ENCODE measurements around the gene MDFI. TPM values are rescaled to one million over a fixed set of nuclear protein-coding genes. Genes with fewer than 3 reads are reported as not detected.

MDFI gene
- total and polyA plus RNA-seq, 8 donors: 0.46 to 7.4 (median 2.2) TPM

GRCh38 chr6:41654698-41655151 is 16.5 kb downstream of the MDFI start:
- peak in 1 of 6 donors; percentile 30 for DNase-seq
- Histone ChIP-seq H3K36me3 (no peaks in the 10 kb centered on the region), H3K9me3 (no peaks in the 10 kb centered on the region), H3K27me3 (no peaks in the 10 kb centered on the region), H3K4me3 (no peak overlapping the region), H3K4me1 (no peaks in the 10 kb centered on the region), H3K27ac (no peak overlapping the region)
- ATAC-seq: no peak
- intact Hi-C loops (cut with DNase I): no loop called here
- 80 to 87% methylated on average over 8 of the region's 8 CpGs for WGBS, 2 donors
- no peak for TF ChIP-seq CTCF (IDR thresholded peaks at IDR 0.05)
- FAIRE-seq: no peak

- no peak overlapping the region for H3K27ac ChIP-seq
- FAIRE-seq: no peak
- no peak for TF ChIP-seq CTCF (IDR thresholded peaks at IDR 0.05)
- 80 to 87% methylated on average over 8 of the region's 8 CpGs for WGBS, 2 donors
- no peak for ATAC-seq
- no peaks in the 10 kb centered on the region for H3K36me3 ChIP-seq
- DNase-seq: no peak
- intact Hi-C loops (cut with DNase I): no loop called here
- no peak overlapping the region for H3K4me3 ChIP-seq
- no peaks in the 10 kb centered on the region for H3K27me3 ChIP-seq
- H3K9me3 ChIP-seq: no peaks in the 10 kb centered on the region
- H3K4me1 ChIP-seq: no peaks in the 10 kb centered on the region
These were observed 16.9 kb downstream of the MDFI start for GRCh38 chr6:41655176-41655575.

GRCh38 chr6:41655646-41656001 is 17.4 kb downstream of the MDFI start:
- WGBS, 2 donors: 71 to 79% methylated on average over 12 of the region's 12 CpGs
- intact Hi-C loops (cut with DNase I): no loop called here
- Histone ChIP-seq H3K27ac (no peak overlapping the region), H3K36me3 (no peaks in the 10 kb centered on the region), H3K4me3 (no peak overlapping the region), H3K27me3 (no peaks in the 10 kb centered on the region), H3K9me3 (no peaks in the 10 kb centered on the region), H3K4me1 (no peaks in the 10 kb centered on the region)
- TF ChIP-seq CTCF (IDR thresholded peaks at IDR 0.05): no peak
- DNase-seq (peak in 1 of 6 donors; percentile 41), ATAC-seq (no peak), FAIRE-seq (no peak)

GRCh38 chr6:41656002-41656691 is 17.9 kb downstream of the MDFI start:
- no peaks in the 10 kb centered on the region for H3K27me3 ChIP-seq
- H3K4me1 ChIP-seq: no peaks in the 10 kb centered on the region
- intact Hi-C loops (cut with DNase I): no loop called here
- FAIRE-seq (no peak), DNase-seq (peak in 1 of 6 donors; percentile 54), ATAC-seq (no peak)
- H3K27ac ChIP-seq: no peak overlapping the region
- no peaks in the 10 kb centered on the region for H3K9me3 ChIP-seq
- H3K4me3 ChIP-seq: no peak overlapping the region
- no peak for TF ChIP-seq CTCF (IDR thresholded peaks at IDR 0.05)
- 65 to 72% methylated on average over 13 to 14 of the region's 14 CpGs for WGBS, 2 donors
- no peaks in the 10 kb centered on the region for H3K36me3 ChIP-seq
